Measurements from ENCODE around the gene GOLGA8G. TPM values are rescaled to one million over a fixed set of nuclear protein-coding genes. Genes with fewer than 3 reads are reported as not detected.
"Not testable (repeated sequence)": the region's sequence is repeated elsewhere in the genome, so short reads cannot be mapped to it uniquely, and the experiment has no call there.

GOLGA8G gene, protein sequence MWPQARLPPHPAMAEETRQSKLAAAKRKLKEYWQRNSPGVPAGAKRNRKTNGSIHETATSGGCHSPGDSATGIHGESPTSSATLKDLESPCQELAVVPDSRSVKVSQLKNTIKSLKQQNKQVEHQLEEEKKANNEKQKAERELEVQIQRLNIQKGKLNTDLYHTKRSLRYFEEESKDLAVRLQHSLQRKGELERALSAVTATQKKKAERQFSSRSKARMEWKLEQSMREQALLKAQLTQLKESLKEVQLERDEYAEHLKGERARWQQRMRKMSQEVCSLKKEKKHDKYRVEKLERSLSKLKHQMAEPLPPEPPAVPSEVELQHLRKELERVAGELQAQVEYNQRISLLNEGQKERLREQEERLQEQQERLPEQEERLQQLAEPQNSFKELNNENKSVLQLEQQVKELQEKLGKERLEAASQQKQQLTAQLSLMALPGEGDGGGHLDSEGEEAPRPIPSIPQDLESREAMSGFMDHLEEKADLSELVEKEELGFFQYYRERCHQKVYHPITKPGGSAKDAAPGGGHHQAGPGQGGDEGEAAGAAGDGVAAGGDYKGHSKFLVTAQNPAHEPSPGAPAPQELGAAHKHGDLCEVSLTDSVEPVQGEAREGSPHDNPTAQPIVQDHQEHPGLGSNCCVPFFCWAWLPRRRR
- total RNA-seq: under 1 TPM in 7 of 8 experiments, not detected in 1; 0.05 to 0.57 (median 0.13) TPM

GRCh38 chr15:28532954-28533353 lies at the start of gene GOLGA8G:
GOLGA8G (minus strand) TSS chr15:28532971; CDS start chr15:28532909, 62 bp downstream.
- H3K4me1 ChIP-seq (replicated peaks in 1 of 2); ATAC-seq (replicated peaks in 6 of 8); H3K4me3 ChIP-seq; in situ Hi-C loops (cut with MboI; ENCODE audit: low pct_unique_long_range_greater_than_20kb in 2 of 9, low sequenced_read_pairs in 9 of 9, unreplicated experiment in 9 of 9); H3K27ac ChIP-seq: not testable (repeated sequence)
- no CpG with 5 or more reads among the region's 6 CpGs for WGBS, 10 experiments

GRCh38 chr15:28573351-28573750 lies 40.6 kb upstream of the GOLGA8G start:
- H3K4me1 ChIP-seq (replicated peaks in 1 of 2); H3K4me3 ChIP-seq; ATAC-seq (replicated peaks in 6 of 8); H3K27ac ChIP-seq; in situ Hi-C loops (cut with MboI; ENCODE audit: low pct_unique_long_range_greater_than_20kb in 2 of 9, low sequenced_read_pairs in 9 of 9, unreplicated experiment in 9 of 9): not testable (repeated sequence)
- WGBS, 10 experiments: no CpG with 5 or more reads among the region's 13 CpGs

GRCh38 chr15:28553268-28553667 lies 20.5 kb upstream of the GOLGA8G start, which contains the start of gene GOLGA6L25:
GOLGA6L25 (plus strand) TSS chr15:28553568; CDS start chr15:28553629, 61 bp downstream.
- H3K4me3 ChIP-seq; H3K27ac ChIP-seq; ATAC-seq (replicated peaks in 6 of 8); in situ Hi-C loops (cut with MboI; ENCODE audit: low pct_unique_long_range_greater_than_20kb in 2 of 9, low sequenced_read_pairs in 9 of 9, unreplicated experiment in 9 of 9); H3K4me1 ChIP-seq (replicated peaks in 1 of 2): not testable (repeated sequence)
- WGBS, 10 experiments: no CpG with 5 or more reads among the region's 7 CpGs

DNA sequence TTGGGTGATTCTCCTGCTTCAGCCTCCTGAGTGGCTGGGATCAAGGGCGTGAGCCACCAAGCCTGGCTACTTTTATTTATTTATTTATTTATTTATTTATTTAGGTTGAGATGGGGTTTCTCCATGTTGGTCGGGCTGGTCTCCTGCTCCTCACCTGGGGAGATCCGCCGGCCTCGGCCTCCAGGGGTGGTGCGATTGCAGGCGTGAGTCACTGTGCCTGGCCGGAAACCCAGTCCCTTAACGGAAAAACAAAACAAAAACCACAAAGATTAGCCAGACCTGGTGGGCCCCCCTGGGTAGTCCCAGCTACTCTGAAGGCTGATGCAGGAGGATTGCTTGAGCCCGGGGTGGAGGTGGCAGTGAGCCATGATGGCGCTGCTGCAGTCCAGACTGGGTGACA lies 17.6 kb downstream of the GOLGA8G start:
- H3K4me3 ChIP-seq; H3K4me1 ChIP-seq (replicated peaks in 1 of 2); ATAC-seq (replicated peaks in 6 of 8); H3K27ac ChIP-seq; in situ Hi-C loops (cut with MboI; ENCODE audit: low pct_unique_long_range_greater_than_20kb in 2 of 9, low sequenced_read_pairs in 9 of 9, unreplicated experiment in 9 of 9): not testable (repeated sequence)
- no CpG with 5 or more reads among the region's 11 CpGs for WGBS, 10 experiments

- H3K4me3 ChIP-seq; ATAC-seq (replicated peaks in 6 of 8); in situ Hi-C loops (cut with MboI; ENCODE audit: low pct_unique_long_range_greater_than_20kb in 2 of 9, low sequenced_read_pairs in 9 of 9, unreplicated experiment in 9 of 9); H3K27ac ChIP-seq; H3K4me1 ChIP-seq (replicated peaks in 1 of 2): not testable (repeated sequence)
- WGBS, 10 experiments: no CpG with 5 or more reads among the region's 22 CpGs
These were observed 18.6 kb downstream of the GOLGA8G start for GRCh38 chr15:28514128-28514527.

DNA sequence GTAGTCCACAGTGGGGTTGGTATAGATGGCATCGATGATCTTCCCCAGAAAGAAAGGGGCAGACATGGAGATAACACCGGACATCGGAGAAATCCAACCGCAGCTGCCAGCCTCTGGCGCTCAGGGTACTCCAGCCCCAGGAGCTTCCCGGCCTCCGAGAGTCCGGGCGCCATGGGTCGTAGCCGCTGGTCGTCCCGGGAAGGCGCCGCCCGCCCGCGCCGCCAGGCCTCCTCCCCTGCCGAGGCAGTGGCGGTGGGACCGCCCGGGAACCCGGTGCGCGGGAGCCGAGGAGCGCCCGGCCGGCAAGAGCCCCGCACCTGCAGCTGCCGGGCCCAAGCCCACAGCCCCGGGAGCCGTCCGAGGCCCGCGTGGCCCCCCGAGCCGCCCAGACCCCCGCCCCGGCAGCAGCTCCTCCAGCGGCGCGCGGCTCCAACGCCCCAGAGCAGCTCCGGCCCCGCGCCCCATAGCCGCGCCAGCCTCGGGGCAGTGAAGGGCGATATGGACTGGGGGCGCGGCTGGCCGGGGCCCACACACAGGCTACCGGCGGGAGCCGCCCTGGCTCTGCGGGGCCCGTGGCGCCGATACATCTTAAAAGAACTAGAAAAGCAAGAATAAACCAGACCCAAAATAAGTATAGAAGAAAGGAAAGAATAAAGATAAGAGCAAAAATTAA lies 24.4 kb downstream of the GOLGA8G start:
- ATAC-seq (replicated peaks in 6 of 8): peak in 5 of 8 experiments; percentile 18 to 57 (median 52)
- no CpG with 5 or more reads among the region's 63 CpGs for WGBS, 10 experiments
- in situ Hi-C loops (cut with MboI; ENCODE audit: low pct_unique_long_range_greater_than_20kb in 2 of 9, low sequenced_read_pairs in 9 of 9, unreplicated experiment in 9 of 9): not testable (repeated sequence)

GRCh38 chr15:28481340-28481739 lies 51.4 kb downstream of the GOLGA8G start:
- H3K4me3 ChIP-seq; H3K4me1 ChIP-seq (replicated peaks in 1 of 2); ATAC-seq (replicated peaks in 6 of 8); H3K27ac ChIP-seq; in situ Hi-C loops (cut with MboI; ENCODE audit: low pct_unique_long_range_greater_than_20kb in 2 of 9, low sequenced_read_pairs in 9 of 9, unreplicated experiment in 9 of 9): not testable (repeated sequence)
- WGBS, 10 experiments: no CpG with 5 or more reads among the region's 3 CpGs

More for the DNA sequence above, 24.4 kb downstream of the GOLGA8G start:
- not testable (repeated sequence) for H3K27ac ChIP-seq; H3K4me3 ChIP-seq; H3K4me1 ChIP-seq (replicated peaks in 1 of 2)

Other genes starting within 250 kb of the GOLGA8G start
- 10 to 100 TPM; 22.6 to 88.4 (median 35.0) TPM for gene HERC2, start 210.8 kb downstream of the GOLGA8G start, total RNA-seq
- gene GOLGA6L24, start 174.9 kb downstream of the GOLGA8G start, total RNA-seq: 1 to 10 TPM in 1 of 8 experiments, under 1 TPM in 4, not detected in 3; 0.25 to 1.6 (median 0.38) TPM
- gene GOLGA8F, start 154.3 kb downstream of the GOLGA8G start, total RNA-seq: not detected
- gene GOLGA6L25, start 20.6 kb upstream of the GOLGA8G start, total RNA-seq: 1 to 10 TPM in 2 of 8 experiments, under 1 TPM in 2, not detected in 4; 0.37 to 2.2 (median 1.3) TPM
- gene GOLGA8M, start 179.4 kb upstream of the GOLGA8G start, total RNA-seq: under 1 TPM in 1 of 8 experiments, not detected in 7; 0.51 TPM